GM12864 (cell line): ENCODE data around the gene GJD3.
A peak's percentile ranks its signal among the peaks of the same experiment; 100 is the strongest.

Source experiments
- DNase-seq: peaks from one replicate; pipeline ENCODE4 v3.0.0-alpha.2; 2011; ENCODE audit warnings: low read depth
- H3K4me3 ChIP-seq: 2 replicates; pipeline ENCODE4 v1.5.1; 2011; ENCODE audit warnings: mild to moderate bottlenecking, low read depth, low read length, control low read depth
- TF ChIP-seq, protein P1 (sequence below): IDR thresholded peaks from 2 replicates; pipeline ENCODE4 v1.5.1; 2011; ENCODE audit warnings: low read depth, mild to moderate bottlenecking, moderate library complexity, low read length, control low read depth, inconsistent platforms; ENCODE audit errors: missing control alignments

Gene GJD3

DNA sequence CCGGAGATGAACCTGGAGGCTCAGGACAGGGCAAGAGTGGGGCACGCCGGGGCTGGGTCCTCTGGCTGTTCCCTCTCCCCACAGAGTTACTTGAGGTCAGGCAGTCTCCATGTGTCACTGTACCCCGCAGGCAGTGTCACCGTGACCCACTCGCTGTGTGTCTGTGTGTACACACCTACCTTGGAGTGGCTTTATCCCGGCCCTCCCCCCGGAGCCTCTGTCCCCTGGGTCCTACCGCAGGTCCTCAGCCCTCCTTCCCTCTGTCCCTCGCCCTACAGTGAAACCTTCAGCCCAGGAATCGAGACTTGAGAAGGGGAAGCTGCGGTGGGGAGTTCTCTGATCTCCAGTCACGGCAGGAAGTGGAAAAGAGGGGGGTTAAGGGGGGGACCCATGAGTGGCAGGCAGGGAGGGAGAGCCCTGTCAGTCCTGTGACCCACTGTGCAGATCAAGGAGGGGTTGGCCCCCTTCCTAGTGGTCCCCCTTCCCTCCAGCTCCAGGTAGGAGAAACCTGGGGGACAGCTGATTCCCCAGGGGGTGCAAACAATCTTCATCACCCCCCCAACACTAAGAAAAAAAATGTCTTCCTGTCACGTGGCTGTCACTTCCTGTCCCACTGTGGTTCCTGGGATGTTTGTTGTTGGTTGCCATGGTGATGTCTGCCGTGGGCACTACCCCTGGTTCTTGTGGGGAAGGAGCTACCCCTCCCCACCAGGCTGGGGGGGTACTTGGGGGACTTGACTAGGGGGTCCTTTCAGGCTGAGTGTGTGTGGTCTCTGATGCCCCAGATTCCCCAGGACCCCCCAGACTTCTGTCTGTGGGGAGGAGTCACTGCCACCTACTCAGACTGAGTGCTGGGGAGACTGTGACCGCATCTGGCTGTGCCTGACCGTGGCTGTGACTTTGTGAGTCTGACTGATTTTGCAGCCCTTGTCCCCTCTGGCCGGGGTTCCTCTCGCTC is 41.9 kb downstream of the GJD3 start:
- peak overlapping the region; percentile 82 for H3K4me3 ChIP-seq
- peak; percentile 90 for DNase-seq
- TF ChIP-seq, protein P1, sequence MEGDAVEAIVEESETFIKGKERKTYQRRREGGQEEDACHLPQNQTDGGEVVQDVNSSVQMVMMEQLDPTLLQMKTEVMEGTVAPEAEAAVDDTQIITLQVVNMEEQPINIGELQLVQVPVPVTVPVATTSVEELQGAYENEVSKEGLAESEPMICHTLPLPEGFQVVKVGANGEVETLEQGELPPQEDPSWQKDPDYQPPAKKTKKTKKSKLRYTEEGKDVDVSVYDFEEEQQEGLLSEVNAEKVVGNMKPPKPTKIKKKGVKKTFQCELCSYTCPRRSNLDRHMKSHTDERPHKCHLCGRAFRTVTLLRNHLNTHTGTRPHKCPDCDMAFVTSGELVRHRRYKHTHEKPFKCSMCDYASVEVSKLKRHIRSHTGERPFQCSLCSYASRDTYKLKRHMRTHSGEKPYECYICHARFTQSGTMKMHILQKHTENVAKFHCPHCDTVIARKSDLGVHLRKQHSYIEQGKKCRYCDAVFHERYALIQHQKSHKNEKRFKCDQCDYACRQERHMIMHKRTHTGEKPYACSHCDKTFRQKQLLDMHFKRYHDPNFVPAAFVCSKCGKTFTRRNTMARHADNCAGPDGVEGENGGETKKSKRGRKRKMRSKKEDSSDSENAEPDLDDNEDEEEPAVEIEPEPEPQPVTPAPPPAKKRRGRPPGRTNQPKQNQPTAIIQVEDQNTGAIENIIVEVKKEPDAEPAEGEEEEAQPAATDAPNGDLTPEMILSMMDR = no peak

DNA sequence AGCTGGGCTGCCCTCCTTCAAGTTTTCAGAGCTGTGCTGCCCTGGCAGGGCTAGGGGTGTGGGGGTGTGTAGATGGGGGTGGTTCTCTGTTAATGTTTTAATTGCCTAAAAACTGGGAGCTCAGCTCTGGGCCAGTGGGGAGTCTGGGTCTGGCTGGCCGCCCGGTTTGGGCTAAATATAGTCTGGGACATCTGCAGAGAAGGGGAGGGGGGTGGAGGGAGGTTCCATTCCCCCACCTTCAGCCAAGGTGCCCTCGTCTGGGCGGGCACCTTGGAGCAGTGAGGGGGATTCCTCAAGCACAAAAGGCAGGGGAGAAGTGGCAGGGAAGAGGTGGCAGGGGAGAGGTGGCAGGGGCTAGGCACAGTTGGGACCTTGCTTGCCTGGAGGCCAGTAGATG is 42.6 kb downstream of the GJD3 start:
- peak overlapping the region; percentile 82 for H3K4me3 ChIP-seq
- DNase-seq = no peak
- TF ChIP-seq, protein P1 = no peak

DNA sequence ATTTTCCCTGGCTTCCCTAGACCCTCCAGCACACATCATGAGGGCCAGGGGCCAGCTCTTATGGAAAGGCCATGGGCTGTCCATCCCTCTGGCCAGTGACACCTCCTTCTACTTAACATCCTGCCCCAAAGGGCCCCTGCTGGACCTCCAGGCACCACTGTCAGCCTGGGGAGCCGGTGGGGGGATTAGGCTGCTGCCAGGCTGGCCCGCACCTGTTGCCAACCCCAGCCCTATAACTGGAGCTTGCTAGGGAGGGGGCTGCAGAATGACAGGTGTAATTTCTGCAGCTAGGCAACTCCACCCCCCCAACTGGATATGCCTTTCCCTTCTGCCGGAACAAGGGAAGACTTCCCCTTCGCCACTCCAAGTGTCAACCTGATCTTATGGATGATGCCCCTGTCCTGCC is 43.0 kb downstream of the GJD3 start:
- peak overlapping the region; percentile 82 for H3K4me3 ChIP-seq
- DNase-seq = no peak
- TF ChIP-seq, protein P1 = no peak

DNA sequence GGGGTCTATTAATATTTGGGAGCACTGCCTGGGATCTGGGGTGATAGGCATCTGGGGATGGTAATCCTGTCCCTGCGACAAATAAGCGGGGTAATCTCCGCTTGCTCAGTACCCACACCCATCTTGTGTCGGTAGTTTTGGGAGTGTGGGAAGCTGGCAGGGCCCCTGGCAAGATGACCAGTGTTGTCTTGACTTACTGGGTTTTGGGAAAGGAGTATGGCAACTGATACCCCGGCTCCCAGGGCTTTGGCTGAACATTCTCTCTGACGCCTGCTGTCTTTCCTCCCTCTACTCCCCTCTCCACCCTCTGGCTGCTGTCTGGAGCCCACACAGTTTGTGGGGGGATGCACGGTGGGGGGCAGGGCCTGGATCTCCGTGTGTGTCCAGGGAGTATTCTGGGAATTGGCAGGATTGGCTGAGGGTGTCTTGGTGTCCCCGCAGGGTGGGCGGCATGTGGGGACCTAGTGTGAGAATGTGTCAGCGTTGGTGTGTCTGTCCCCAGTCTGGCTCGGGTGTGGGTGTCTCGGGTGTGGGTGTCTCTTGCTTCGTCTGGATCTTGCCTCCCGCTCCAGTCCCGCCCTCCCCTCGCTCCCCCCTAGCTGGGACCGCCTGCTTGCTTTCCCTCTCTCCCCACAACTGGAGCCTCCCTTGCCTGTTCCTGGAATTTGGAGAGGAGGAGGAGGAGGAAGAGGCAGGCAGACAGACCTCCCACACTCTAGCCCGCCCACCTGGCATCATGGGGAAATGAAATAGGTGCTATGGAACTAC is 43.6 kb downstream of the GJD3 start:
- peak overlapping the region; percentile 82 for H3K4me3 ChIP-seq
- no peak for DNase-seq
- TF ChIP-seq, protein P1 = no peak

DNA sequence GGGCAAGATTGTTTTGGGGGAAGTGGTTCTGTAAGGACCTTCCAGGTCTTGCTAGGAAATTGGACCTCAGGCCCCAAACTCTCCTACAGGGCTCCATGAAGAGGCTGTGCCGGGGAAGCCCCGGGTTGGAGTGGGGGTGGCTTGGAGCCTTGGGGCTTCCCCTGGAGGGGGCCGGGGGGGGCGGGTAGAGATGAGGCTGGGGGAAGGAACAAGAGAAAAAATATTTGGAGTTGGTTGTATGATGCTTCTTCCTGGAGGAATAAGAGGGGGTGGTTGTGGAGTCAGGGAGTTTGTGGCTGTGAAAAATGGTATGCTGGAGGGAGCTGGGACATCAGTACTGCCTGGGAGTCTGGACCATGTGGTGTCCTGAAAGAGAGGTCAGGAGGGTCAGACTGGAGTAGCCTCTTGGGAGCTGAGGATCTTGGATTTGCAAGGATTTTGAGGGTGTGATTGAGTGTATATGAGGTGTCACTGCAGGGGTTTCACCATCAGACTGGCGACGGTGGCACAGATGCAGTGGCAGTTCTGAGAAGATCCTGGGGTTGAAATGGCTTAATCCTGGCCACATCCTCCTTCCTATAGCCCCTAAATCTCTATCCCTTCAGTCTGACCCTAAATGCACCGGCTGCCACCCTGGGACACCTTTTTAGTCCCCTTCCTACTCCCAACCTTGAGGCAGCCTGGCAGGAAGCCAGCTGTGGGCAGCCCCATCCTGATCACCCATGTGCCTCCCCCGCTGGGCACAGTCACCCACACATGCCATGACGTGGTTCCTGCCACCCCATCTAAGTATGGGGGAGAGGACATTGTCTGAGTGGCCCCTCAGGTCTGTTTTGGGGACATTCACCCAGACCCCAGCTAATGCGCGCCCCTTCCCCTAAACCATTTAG is 44.6 kb downstream of the GJD3 start:
- TF ChIP-seq, protein P1 = no peak
- no peak for DNase-seq
- H3K4me3 ChIP-seq = peak overlapping the region; percentile 82

DNA sequence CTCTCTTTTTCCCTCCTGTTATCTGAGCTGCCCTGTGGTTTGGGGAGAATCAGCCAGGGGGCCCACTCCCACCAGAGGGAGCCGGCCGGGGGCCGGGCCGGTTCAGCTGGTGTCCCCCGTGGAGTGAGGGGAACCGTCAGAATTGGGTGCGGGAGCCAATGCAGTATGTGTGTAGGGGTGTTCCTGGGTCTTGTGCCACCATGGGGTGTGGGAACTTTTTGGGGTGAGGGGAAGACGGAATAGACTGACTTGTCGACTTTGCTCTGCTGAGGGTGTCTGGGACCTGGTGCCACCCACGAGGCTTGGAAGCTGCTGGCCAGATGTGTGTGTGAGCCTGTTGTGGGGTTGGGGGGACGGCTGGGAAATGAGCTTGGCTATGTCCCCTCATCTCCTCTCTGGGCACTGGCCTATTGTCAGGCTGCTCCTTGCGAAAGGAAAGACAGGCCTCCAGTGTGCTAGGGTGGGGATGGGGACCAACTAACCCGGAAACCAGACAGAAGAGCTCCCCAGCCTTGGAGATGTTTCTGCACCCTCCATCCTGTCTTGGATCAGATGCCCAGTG is 45.6 kb downstream of the GJD3 start:
- no peak for DNase-seq
- TF ChIP-seq, protein P1 = no peak
- peak overlapping the region; percentile 82 for H3K4me3 ChIP-seq
